Osteocyte (in vitro differentiated cells): ENCODE data around the gene SLC16A11. TPM values are rescaled to one million over a fixed set of nuclear protein-coding genes. Genes with fewer than 3 reads are reported as not detected.
A peak's percentile ranks its signal among the peaks of the same experiment; 100 is the strongest.

Experiments
- DNase-seq: peaks from one replicate; pipeline ENCODE4 v3.0.0; 2021; ENCODE audit warnings: mixed read lengths; ENCODE audit not compliant: unreplicated experiment; ENCODE audit errors: extremely low spot score
- H3K27ac Mint-ChIP-seq: one replicate; pipeline ENCODE4 v1.8.0; 2021; ENCODE audit warnings: mild to moderate bottlenecking, mixed read lengths; ENCODE audit not compliant: unreplicated experiment
- H3K27me3 Mint-ChIP-seq: one replicate; pipeline ENCODE4 v1.8.0; 2021; ENCODE audit warnings: mixed read lengths; ENCODE audit not compliant: unreplicated experiment
- H3K36me3 Mint-ChIP-seq: one replicate; pipeline ENCODE4 v1.8.0; 2021; ENCODE audit warnings: mixed read lengths; ENCODE audit not compliant: unreplicated experiment
- H3K4me1 Mint-ChIP-seq: one replicate; pipeline ENCODE4 v1.8.0; 2021; ENCODE audit warnings: mixed read lengths; ENCODE audit not compliant: unreplicated experiment
- H3K4me3 Mint-ChIP-seq: one replicate; pipeline ENCODE4 v1.8.0; 2021; ENCODE audit warnings: mild to moderate bottlenecking, moderate library complexity, mixed read lengths; ENCODE audit not compliant: unreplicated experiment
- H3K9me3 Mint-ChIP-seq: one replicate; pipeline ENCODE4 v1.8.0; 2021; ENCODE audit warnings: mixed read lengths; ENCODE audit not compliant: unreplicated experiment
- CTCF ChIP-seq: fragments of 200-600 bp; sonication (generic); IDR thresholded peaks from 2 replicates; pipeline ENCODE4 v1.5.0; 2021; ENCODE audit warnings: antibody characterized with exemption, mild to moderate bottlenecking, moderate library complexity
- total RNA-seq: library from RNA; stranded (reverse); gene quantifications from 2 replicates; pipeline ENCODE4 v1.2.1, GENCODE V29; 2021

The SLC16A11 gene
- total RNA-seq, 1 donor from 2014 or later, result 0.75 TPM

GRCh38 chr17:7004398-7005253 lies 39.3 kb downstream of the SLC16A11 start:
- H3K27ac Mint-ChIP-seq, result no peak overlapping the region
- no peak overlapping the region for H3K4me3 Mint-ChIP-seq
- no peak for DNase-seq
- H3K9me3 Mint-ChIP-seq, result no peaks in the 10 kb centered on the region
- H3K4me1 Mint-ChIP-seq, result peaks cover 8% of the 10 kb centered on the region
- peaks cover 32% of the 10 kb centered on the region for H3K36me3 Mint-ChIP-seq
- peak; percentile 77 for TF ChIP-seq CTCF
- no peaks in the 10 kb centered on the region for H3K27me3 Mint-ChIP-seq

GRCh38 chr17:7003745-7004144 lies 40.1 kb downstream of the SLC16A11 start:
- Mint-ChIP-seq H3K27ac (no peak overlapping the region), H3K4me1 (peaks cover 5% of the 10 kb centered on the region), H3K9me3 (no peaks in the 10 kb centered on the region), H3K36me3 (peaks cover 39% of the 10 kb centered on the region), H3K27me3 (no peaks in the 10 kb centered on the region), H3K4me3 (no peak overlapping the region)
- DNase-seq, result no peak
- no peak for TF ChIP-seq CTCF

GRCh38 chr17:7002288-7003047 lies 41.4 kb downstream of the SLC16A11 start:
- TF ChIP-seq CTCF, result no peak
- Mint-ChIP-seq H3K4me3 (no peak overlapping the region), H3K27ac (no peak overlapping the region), H3K36me3 (peaks cover 44% of the 10 kb centered on the region), H3K4me1 (peaks cover 5% of the 10 kb centered on the region), H3K27me3 (no peaks in the 10 kb centered on the region), H3K9me3 (no peaks in the 10 kb centered on the region)
- no peak for DNase-seq

- Mint-ChIP-seq H3K27me3 (no peaks in the 10 kb centered on the region), H3K36me3 (peaks cover 48% of the 10 kb centered on the region), H3K4me3 (no peak overlapping the region), H3K27ac (no peak overlapping the region), H3K4me1 (peaks cover 2% of the 10 kb centered on the region), H3K9me3 (no peaks in the 10 kb centered on the region)
- DNase-seq, result no peak
- TF ChIP-seq CTCF, result peak; percentile 54
Measured at GRCh38 chr17:7001318-7001961, 42.5 kb downstream of the SLC16A11 start.
